ENCODE measurements around the gene ARHGEF7.
"Not testable (repeated sequence)": the region's sequence is repeated elsewhere in the genome, so short reads cannot be mapped to it uniquely, and the experiment has no call there.

DNA sequence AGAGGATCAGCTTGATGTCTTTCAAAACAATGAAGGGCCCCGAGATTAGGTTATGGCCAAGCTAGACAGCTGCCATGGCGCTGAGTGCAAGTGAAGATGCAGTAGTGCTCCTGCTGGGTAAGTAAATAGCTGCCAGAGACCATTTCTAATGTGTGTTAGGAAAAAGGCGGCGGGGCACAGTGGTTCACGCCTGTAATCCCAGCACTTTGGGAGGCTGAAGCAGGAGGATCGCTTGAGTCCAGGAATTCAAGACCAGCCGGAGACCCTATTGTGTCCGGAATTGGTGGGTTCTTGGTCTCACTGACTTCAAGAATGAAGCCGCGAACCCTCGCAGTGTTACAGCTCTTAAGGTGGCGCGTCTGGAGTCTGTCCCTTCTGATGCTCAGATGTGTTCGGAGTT, 32.3 kb upstream of the ARHGEF7 start:
- TF ChIP-seq CTCF (conservative IDR thresholded peaks at IDR 0.05 in 1 of 2, IDR thresholded peaks at IDR 0.05 in 1 of 2; ENCODE audit: extremely low read depth in 1 of 2, insufficient read depth in 1 of 2, low read depth in 1 of 2, low read length in 2 of 2); EZH2 (IDR thresholded peaks at IDR 0.05; ENCODE audit: borderline replicate concordance, low read length): not testable (repeated sequence)
